ENCODE data around the gene HCN4.

HCN4 gene

GRCh38 chr15:73286311-73286710 lies 82.4 kb downstream of the HCN4 start:
- no peak overlapping the region for H3K4me3 ChIP-seq (replicated peaks; ENCODE audit: low read depth, low read length)
- no peak for TF ChIP-seq CTCF (IDR thresholded peaks at IDR 0.05; ENCODE audit: low read length, missing control alignments)
- DNase-seq (ENCODE audit: low read depth) = peak; percentile 11

- peak; percentile 32 for DNase-seq (ENCODE audit: low read depth)
- no peak overlapping the region for H3K4me3 ChIP-seq (replicated peaks; ENCODE audit: low read depth, low read length)
- peak; percentile 15 for TF ChIP-seq CTCF (IDR thresholded peaks at IDR 0.05; ENCODE audit: low read length, missing control alignments)
These were observed 84.6 kb downstream of the HCN4 start for GRCh38 chr15:73284090-73284716.

- H3K4me3 ChIP-seq (replicated peaks; ENCODE audit: low read depth, low read length) = no peak overlapping the region
- TF ChIP-seq CTCF (IDR thresholded peaks at IDR 0.05; ENCODE audit: low read length, missing control alignments) = no peak
- DNase-seq (ENCODE audit: low read depth) = no peak
These were observed 85.3 kb downstream of the HCN4 start for GRCh38 chr15:73283366-73283962.

GRCh38 chr15:73282567-73283365 lies 86.0 kb downstream of the HCN4 start:
- no peak for DNase-seq (ENCODE audit: low read depth)
- no peak overlapping the region for H3K4me3 ChIP-seq (replicated peaks; ENCODE audit: low read depth, low read length)
- no peak for TF ChIP-seq CTCF (IDR thresholded peaks at IDR 0.05; ENCODE audit: low read length, missing control alignments)

- no peak for TF ChIP-seq CTCF (IDR thresholded peaks at IDR 0.05; ENCODE audit: low read length, missing control alignments)
- DNase-seq (ENCODE audit: low read depth) = no peak
- H3K4me3 ChIP-seq (replicated peaks; ENCODE audit: low read depth, low read length) = no peak overlapping the region
These were observed 92.9 kb downstream of the HCN4 start for GRCh38 chr15:73275862-73276261.

GRCh38 chr15:73273181-73274002 lies 95.4 kb downstream of the HCN4 start:
- TF ChIP-seq CTCF (IDR thresholded peaks at IDR 0.05; ENCODE audit: low read length, missing control alignments) = peak; percentile 88
- H3K4me3 ChIP-seq (replicated peaks; ENCODE audit: low read depth, low read length) = no peak overlapping the region
- DNase-seq (ENCODE audit: low read depth) = peak; percentile 76
